ENCODE data around the gene TCP10L.
"Not testable (repeated sequence)": the region's sequence is repeated elsewhere in the genome, so short reads cannot be mapped to it uniquely, and the experiment has no call there.

DNA sequence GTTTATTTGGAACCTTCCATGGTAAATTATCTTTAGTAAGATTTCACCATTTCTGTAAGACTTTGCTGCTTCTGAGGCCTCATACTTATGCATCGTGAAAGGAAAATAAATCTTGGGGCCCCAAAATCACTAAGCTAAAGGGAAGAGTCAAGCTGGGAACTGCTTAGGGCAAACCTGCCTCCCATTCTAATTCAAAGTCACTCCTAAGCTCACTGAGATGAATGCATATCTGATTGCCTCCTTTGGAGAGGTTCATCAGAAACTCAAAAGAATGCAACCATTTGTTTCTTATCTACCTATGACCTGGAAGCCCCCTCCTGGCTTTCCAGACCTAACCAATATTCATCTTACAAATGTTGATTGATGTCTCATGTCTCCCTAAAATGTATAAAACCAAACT lies 23.8 kb downstream of the TCP10L start:
- not testable (repeated sequence) for TF ChIP-seq ZNF157 (tag by site-specific recombination; IDR thresholded peaks at IDR 0.05); ZFP3 (tag by site-specific recombination; IDR thresholded peaks at IDR 0.05; ENCODE audit: low read depth); ZNF23 (tag by site-specific recombination; IDR thresholded peaks at IDR 0.05; ENCODE audit: borderline replicate concordance); MYNN (tag by site-specific recombination; IDR thresholded peaks at IDR 0.05; ENCODE audit: borderline replicate concordance); FEZF1 (tag by site-specific recombination; IDR thresholded peaks at IDR 0.05)
- TF ChIP-seq, protein P1, sequence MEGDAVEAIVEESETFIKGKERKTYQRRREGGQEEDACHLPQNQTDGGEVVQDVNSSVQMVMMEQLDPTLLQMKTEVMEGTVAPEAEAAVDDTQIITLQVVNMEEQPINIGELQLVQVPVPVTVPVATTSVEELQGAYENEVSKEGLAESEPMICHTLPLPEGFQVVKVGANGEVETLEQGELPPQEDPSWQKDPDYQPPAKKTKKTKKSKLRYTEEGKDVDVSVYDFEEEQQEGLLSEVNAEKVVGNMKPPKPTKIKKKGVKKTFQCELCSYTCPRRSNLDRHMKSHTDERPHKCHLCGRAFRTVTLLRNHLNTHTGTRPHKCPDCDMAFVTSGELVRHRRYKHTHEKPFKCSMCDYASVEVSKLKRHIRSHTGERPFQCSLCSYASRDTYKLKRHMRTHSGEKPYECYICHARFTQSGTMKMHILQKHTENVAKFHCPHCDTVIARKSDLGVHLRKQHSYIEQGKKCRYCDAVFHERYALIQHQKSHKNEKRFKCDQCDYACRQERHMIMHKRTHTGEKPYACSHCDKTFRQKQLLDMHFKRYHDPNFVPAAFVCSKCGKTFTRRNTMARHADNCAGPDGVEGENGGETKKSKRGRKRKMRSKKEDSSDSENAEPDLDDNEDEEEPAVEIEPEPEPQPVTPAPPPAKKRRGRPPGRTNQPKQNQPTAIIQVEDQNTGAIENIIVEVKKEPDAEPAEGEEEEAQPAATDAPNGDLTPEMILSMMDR (tag by site-specific recombination; IDR thresholded peaks at IDR 0.05), result not testable (repeated sequence)
